GM21576 (cell line): ENCODE data around the gene ANKRA2.

Experiments
- ATAC-seq: cut with Tn5 transposase; IDR thresholded peaks from one replicate; pipeline ENCODE4 v1.9.1; 2021; ENCODE audit warnings: mild to moderate bottlenecking, moderate library complexity; ENCODE audit not compliant: unreplicated experiment

Gene ANKRA2

GRCh38 chr5:73507062-73507461 is 58.4 kb downstream of the ANKRA2 start:
- no peak for ATAC-seq

GRCh38 chr5:73506459-73506955 is 58.9 kb downstream of the ANKRA2 start:
- no peak for ATAC-seq
